ENCODE data around the gene MADCAM1. TPM values are rescaled to one million over a fixed set of nuclear protein-coding genes. Genes with fewer than 3 reads are reported as not detected.
A peak's percentile ranks its signal among the peaks of the same experiment; 100 is the strongest.

Gene MADCAM1
- total RNA-seq, 2 experiments from 2014 or later = 0.20 to 0.22 TPM

DNA sequence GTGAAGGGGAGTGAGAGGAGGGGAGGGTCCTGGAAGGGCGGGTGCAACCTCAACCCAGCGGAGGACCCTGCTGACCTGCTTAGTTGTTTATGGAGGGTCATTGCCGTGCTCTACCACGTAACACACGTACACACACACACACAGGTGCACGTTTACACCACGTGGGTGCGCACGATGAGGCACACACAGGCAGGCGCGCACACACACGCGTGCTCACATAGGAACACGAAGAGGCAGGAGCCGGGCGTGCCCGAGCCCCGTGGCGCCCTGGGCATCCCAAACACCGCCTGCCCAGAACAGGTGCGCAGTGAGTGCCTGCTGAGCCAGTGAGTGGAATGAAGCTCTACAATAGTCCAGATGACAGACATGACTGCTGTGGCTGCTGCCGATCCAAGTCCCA, 11.2 kb upstream of the MADCAM1 start:
- H3K4me1 Mint-ChIP-seq (ENCODE audit: low read depth) = peaks cover 7% of the 10 kb centered on the region
- H3K36me3 Mint-ChIP-seq (ENCODE audit: low read depth) = peaks cover 11% of the 10 kb centered on the region
- peaks cover 16% of the 10 kb centered on the region for H3K27me3 Mint-ChIP-seq
- no peak overlapping the region for H3K4me3 Mint-ChIP-seq
- ATAC-seq = no peak
- CTCF ChIA-PET = no interaction called here
- TF ChIP-seq, protein P1, sequence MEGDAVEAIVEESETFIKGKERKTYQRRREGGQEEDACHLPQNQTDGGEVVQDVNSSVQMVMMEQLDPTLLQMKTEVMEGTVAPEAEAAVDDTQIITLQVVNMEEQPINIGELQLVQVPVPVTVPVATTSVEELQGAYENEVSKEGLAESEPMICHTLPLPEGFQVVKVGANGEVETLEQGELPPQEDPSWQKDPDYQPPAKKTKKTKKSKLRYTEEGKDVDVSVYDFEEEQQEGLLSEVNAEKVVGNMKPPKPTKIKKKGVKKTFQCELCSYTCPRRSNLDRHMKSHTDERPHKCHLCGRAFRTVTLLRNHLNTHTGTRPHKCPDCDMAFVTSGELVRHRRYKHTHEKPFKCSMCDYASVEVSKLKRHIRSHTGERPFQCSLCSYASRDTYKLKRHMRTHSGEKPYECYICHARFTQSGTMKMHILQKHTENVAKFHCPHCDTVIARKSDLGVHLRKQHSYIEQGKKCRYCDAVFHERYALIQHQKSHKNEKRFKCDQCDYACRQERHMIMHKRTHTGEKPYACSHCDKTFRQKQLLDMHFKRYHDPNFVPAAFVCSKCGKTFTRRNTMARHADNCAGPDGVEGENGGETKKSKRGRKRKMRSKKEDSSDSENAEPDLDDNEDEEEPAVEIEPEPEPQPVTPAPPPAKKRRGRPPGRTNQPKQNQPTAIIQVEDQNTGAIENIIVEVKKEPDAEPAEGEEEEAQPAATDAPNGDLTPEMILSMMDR (IDR thresholded peaks at IDR 0.05) = no peak
- POLR2A ChIA-PET = no interaction called here
- peaks cover 16% of the 10 kb centered on the region for H3K9me3 Mint-ChIP-seq
- intact Hi-C loops (cut with micrococcal nuclease) = no loop called here
- H3K27ac Mint-ChIP-seq = no peak overlapping the region
- no peak for DNase-seq

DNA sequence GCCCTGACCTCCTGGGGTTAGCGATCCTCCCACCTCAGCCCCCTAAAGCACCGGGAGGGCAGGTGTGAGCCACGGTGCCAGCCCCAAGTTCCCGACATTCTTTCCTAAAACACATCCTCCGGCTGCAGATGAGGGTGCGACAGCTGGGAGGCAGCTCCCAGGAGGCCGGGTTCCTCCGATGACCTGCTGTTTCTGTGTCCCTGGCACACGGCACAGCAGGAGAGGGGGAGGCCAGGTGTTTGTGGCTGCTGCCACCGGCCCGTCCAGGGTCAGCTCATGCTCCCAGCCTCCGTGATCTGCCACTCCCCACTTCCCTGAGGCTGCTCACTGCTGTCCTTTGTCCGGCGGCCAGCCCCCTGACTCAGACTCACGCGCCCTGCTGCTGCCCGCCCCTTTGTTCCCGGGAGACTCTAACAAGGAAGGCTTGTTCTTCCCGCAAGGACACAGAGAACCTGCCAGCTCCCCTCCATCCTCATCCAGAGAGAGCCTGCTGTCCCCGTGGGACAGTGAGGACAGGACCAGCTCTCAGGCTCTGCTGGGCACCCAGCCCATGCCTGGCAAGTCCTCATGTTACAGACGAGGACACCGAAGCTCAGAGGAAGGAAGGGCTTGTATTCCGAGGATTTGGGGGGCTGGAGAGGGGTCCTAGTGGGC, 10.6 kb upstream of the MADCAM1 start:
- CTCF ChIA-PET = no interaction called here
- TF ChIP-seq, protein P1 (IDR thresholded peaks at IDR 0.05) = no peak
- Mint-ChIP-seq H3K9me3 (peaks cover 9% of the 10 kb centered on the region), H3K27ac (no peak overlapping the region), H3K36me3 (ENCODE audit: low read depth) (peaks cover 7% of the 10 kb centered on the region), H3K4me3 (no peak overlapping the region), H3K4me1 (ENCODE audit: low read depth) (peaks cover 3% of the 10 kb centered on the region), H3K27me3 (peaks cover 16% of the 10 kb centered on the region)
- no peak for DNase-seq
- intact Hi-C loops (cut with micrococcal nuclease) = no loop called here
- POLR2A ChIA-PET = no interaction called here
- no peak for ATAC-seq

DNA sequence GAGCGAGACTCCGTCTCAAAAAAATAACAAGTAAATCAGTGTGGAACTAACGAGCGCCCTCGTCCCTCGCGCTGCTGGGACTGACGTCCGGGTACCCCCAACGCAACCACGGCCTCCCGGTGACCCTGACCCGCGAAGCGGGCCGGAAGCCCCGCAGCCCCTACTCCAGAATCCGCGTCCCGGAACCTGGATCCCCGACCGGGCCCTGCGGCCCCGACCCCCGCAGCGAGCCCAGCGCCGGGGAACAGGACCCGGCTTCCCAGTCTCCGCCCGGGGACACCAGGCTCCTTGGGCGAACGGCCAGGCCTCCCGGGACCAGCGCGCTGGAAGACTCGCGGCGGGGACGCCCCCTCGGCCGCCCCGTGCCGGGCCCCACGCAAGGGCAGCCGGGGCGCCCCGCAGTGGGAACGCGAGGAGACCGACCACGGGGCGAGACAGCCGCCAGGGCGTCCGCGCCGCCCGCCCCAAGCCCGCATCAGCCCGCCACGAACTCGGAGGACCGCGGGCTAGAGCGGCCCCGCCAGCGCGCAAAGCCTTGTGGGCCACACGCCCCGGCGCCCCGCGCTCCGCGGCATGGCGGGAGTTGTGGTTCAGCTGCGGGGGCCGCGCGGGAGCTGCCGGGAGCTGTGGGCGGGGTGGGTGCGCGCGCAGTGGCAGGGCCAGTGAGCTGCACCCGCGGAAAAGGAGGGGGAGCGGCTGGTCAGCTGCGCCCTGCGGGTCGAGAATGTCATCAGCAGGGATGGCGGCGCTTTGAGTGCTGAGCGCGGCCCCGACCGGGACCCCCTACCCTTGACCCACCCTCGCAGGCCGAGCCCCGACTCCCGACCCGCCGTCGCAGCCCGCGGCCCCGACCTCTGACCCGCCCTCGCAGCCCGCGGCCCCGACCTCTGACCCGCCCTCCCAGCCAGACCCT, 7.5 kb upstream of the MADCAM1 start:
- Mint-ChIP-seq H3K27me3 (peaks cover 13% of the 10 kb centered on the region), H3K36me3 (ENCODE audit: low read depth) (no peaks in the 10 kb centered on the region), H3K27ac (peak overlapping the region; percentile 94), H3K9me3 (peaks cover 2% of the 10 kb centered on the region), H3K4me1 (ENCODE audit: low read depth) (peaks cover 3% of the 10 kb centered on the region), H3K4me3 (peak overlapping the region; percentile 81)
- TF ChIP-seq, protein P1 (IDR thresholded peaks at IDR 0.05) = no peak
- intact Hi-C loops (cut with micrococcal nuclease) = no loop called here
- ChIA-PET CTCF (interaction anchor here (0.9 to 1.0 kb wide), 2 partner anchors 18 to 22 kb away, joined by 8 to 9 read pairs; no protein-coding TSS in a partner anchor), POLR2A (no interaction called here)
- DNase-seq (peak; percentile 92), ATAC-seq (peak; percentile 83)

DNA sequence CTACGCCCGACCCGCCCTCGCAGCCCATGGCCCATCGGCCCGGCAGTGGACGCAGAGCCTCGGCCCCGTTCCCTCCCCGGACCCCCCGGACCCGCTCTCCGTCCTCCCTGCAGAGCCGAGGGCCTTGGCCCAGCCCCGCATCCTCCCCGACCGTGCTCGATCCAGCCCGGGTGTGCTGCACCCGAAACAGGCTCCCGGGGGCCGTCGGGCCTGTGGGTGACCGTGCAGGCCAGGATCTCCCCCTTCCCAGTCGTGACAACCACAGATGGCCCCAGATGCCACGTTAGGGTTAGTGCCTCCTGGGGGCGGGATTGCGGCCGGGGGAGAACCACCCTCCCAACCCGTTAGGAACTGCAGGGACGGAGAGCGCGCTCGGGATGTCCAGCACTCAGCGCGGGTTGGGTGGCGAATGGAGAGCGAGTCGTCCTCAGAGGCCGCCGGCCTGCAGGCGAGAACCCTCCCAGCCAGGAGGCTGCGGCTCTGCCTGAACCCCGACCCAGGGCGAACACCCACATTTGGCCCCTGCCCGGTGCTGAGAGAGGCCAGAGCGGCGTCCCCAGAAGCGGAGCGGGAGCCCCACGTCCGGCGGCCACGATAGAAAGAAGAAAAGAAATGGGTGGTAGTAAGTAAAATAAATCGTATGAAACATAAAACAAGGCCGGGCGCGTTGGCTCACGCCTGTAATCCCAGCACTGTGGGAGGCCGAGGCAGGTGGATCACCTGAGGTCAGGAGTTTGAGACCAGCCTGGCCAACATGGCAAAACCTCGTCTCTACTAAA, 6.7 kb upstream of the MADCAM1 start:
- DNase-seq (peak; percentile 28), ATAC-seq (peak; percentile 21)
- no peaks in the 10 kb centered on the region for H3K36me3 Mint-ChIP-seq (ENCODE audit: low read depth)
- H3K4me3 Mint-ChIP-seq = peak overlapping the region; percentile 81
- peaks cover 11% of the 10 kb centered on the region for H3K27me3 Mint-ChIP-seq
- TF ChIP-seq, protein P1 (IDR thresholded peaks at IDR 0.05) = no peak
- intact Hi-C loops (cut with micrococcal nuclease) = no loop called here
- ChIA-PET CTCF (interaction anchor here (0.9 to 1.0 kb wide), 2 partner anchors 17 to 21 kb away, joined by 8 to 9 read pairs; no protein-coding TSS in a partner anchor), POLR2A (no interaction called here)
- peaks cover 3% of the 10 kb centered on the region for H3K4me1 Mint-ChIP-seq (ENCODE audit: low read depth)
- peaks cover 2% of the 10 kb centered on the region for H3K9me3 Mint-ChIP-seq
- H3K27ac Mint-ChIP-seq = peak overlapping the region; percentile 62

Measured in activated CD8-positive, alpha-beta T cell treated with anti-CD3 and anti-CD28 coated beads for 36 hours (primary cell).